Measurements from ENCODE around the gene SRF. TPM values are rescaled to one million over a fixed set of nuclear protein-coding genes. Genes with fewer than 3 reads are reported as not detected.

SRF gene
- total RNA-seq, 1 experiment from 2014 or later, result 31.3 TPM

DNA sequence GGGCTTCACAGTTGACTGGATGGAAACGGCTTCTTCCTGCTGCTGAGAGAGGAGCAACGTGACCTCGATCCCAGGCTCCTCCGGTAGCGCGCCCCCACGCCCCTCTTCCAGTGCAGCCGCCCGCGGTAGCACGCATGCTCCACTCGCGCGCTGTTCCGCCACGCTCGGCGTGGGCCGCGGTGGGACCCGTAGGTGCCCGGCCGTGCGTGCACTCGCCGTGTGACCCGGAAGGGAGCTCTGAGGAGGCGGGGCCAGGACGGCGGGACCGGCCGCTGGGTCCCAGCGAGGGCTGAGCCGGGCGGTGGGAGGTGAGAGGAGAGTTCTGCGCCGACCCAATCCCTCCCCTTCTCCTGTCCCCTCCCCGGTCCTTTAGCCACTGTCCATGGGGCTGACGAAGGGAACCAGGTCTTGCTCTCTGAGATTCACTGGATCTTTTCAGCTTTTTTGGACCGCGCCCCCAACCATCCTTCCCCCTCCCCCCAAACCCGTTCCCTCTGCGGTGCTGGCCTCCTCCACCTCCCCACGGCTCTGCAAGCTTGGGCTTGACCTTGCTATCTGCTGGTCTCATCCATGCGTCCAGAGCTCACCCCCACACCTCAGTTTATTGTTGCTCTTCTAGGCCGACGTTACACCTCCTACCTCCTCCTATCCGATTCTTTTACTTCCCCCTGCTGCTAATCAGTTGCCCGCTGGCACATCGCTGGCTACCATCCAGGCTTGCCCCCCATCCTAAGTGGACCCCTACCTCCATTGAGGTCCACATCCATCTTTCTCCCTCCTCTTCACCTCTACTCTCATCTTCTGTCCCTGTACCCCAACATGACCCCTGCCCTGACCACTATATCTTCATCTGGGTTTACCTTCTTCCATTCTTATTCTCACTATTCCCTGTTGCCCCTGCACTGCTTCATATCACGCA lies 11.1 kb downstream of the SRF start, which contains the start of gene CUL9:
Gene CUL9 (plus strand): TSS at position 255 of the 919 bp plus-strand sequence. CDS start 2,115 bp downstream, outside the sequence.
- Mint-ChIP-seq H3K27ac (ENCODE audit: unreplicated experiment) (peak within 1 kb of the TSS; percentile 33), H3K9me3 (ENCODE audit: unreplicated experiment) (no peaks in the 10 kb centered on the region), H3K36me3 (ENCODE audit: insufficient read depth, unreplicated experiment) (peaks cover 17% of the 10 kb centered on the region), H3K4me1 (ENCODE audit: low read depth, unreplicated experiment) (peaks cover 14% of the 10 kb centered on the region), H3K27me3 (ENCODE audit: insufficient read depth, unreplicated experiment) (no peaks in the 10 kb centered on the region), H3K4me3 (ENCODE audit: unreplicated experiment) (peak within 1 kb of the TSS; percentile 91)
- no peaks in the 10 kb centered on the region for H3K27me3 ChIP-seq (replicated peaks; ENCODE audit: control insufficient read depth, insufficient read depth, low read length)
- H3K9me3 ChIP-seq, result no peaks in the 10 kb centered on the region
- DNase-seq, result peak; percentile 71 to 83
- ChIA-PET POLR2A (interaction anchor here (0.5 to 1.0 kb wide), 9 partner anchors 8 to 295 kb away, joined by 3 to 8 read pairs (median 3); partner anchors contain the start of genes DNPH1, KLC4, MRPL2 and PTK7), CTCF (interaction anchor here (0.6 to 1.0 kb wide), 4 partner anchors 10 to 196 kb away, joined by 3 to 6 read pairs (median 4); partner anchors contain the start of gene DNPH1)
- BruUV-seq (replicated peaks), result no TSS peak
- H3K36me3 ChIP-seq (ENCODE audit: control insufficient read depth, insufficient read depth, low read length), result peaks cover 3% of the 10 kb centered on the region
- TF ChIP-seq, protein P1, sequence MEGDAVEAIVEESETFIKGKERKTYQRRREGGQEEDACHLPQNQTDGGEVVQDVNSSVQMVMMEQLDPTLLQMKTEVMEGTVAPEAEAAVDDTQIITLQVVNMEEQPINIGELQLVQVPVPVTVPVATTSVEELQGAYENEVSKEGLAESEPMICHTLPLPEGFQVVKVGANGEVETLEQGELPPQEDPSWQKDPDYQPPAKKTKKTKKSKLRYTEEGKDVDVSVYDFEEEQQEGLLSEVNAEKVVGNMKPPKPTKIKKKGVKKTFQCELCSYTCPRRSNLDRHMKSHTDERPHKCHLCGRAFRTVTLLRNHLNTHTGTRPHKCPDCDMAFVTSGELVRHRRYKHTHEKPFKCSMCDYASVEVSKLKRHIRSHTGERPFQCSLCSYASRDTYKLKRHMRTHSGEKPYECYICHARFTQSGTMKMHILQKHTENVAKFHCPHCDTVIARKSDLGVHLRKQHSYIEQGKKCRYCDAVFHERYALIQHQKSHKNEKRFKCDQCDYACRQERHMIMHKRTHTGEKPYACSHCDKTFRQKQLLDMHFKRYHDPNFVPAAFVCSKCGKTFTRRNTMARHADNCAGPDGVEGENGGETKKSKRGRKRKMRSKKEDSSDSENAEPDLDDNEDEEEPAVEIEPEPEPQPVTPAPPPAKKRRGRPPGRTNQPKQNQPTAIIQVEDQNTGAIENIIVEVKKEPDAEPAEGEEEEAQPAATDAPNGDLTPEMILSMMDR (IDR thresholded peaks at IDR 0.05; ENCODE audit: insufficient read depth in 1 of 2, low read depth in 1 of 2, low read length in 1 of 2, severe bottlenecking in 1 of 2, unreplicated experiment in 1 of 2), result no peak
- peak within 1 kb of the TSS; percentile 61 for H3K4me3 ChIP-seq (ENCODE audit: low read depth, low read length)
- intact Hi-C loops (cut with micrococcal nuclease; ENCODE audit: unreplicated experiment), result no loop called here
- no peaks in the 10 kb centered on the region for H3K4me1 ChIP-seq

DNA sequence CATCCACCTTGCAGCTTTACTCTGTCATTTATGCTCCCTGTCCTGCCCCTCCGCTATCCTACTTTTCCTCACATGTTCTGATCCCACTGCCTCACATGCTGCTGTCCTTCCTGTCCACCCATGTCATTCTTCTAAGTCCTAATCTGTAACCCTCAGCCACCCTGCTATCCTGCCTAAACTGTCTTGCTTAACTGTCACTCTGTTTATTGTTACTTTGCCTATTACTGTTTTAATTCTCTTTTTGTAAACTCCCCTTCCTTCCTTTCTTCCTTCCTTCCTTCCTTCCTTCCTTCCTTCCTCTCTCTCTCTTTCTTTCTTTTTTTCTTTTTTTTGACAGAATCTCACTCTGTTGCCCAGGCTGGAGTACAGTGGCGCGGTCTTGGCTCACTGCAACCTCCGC lies 12.4 kb downstream of the SRF start:
- TF ChIP-seq, protein P1 (IDR thresholded peaks at IDR 0.05; ENCODE audit: insufficient read depth in 1 of 2, low read depth in 1 of 2, low read length in 1 of 2, severe bottlenecking in 1 of 2, unreplicated experiment in 1 of 2), result no peak
- Mint-ChIP-seq H3K27ac (ENCODE audit: unreplicated experiment) (no peak overlapping the region), H3K27me3 (ENCODE audit: insufficient read depth, unreplicated experiment) (no peaks in the 10 kb centered on the region), H3K36me3 (ENCODE audit: insufficient read depth, unreplicated experiment) (peaks cover 7% of the 10 kb centered on the region), H3K4me1 (ENCODE audit: low read depth, unreplicated experiment) (peaks cover 14% of the 10 kb centered on the region), H3K9me3 (ENCODE audit: unreplicated experiment) (no peaks in the 10 kb centered on the region), H3K4me3 (ENCODE audit: unreplicated experiment) (peak overlapping the region; percentile 91)
- CTCF ChIA-PET, result no interaction called here
- no TSS peak for BruUV-seq (replicated peaks)
- no peak overlapping the region for H3K4me3 ChIP-seq (ENCODE audit: low read depth, low read length)
- H3K27me3 ChIP-seq (replicated peaks; ENCODE audit: control insufficient read depth, insufficient read depth, low read length), result no peaks in the 10 kb centered on the region
- no peaks in the 10 kb centered on the region for H3K4me1 ChIP-seq
- POLR2A ChIA-PET, result no interaction called here
- no peak for DNase-seq
- intact Hi-C loops (cut with micrococcal nuclease; ENCODE audit: unreplicated experiment), result no loop called here
- no peaks in the 10 kb centered on the region for H3K9me3 ChIP-seq
- peaks cover 3% of the 10 kb centered on the region for H3K36me3 ChIP-seq (ENCODE audit: control insufficient read depth, insufficient read depth, low read length)

DNA sequence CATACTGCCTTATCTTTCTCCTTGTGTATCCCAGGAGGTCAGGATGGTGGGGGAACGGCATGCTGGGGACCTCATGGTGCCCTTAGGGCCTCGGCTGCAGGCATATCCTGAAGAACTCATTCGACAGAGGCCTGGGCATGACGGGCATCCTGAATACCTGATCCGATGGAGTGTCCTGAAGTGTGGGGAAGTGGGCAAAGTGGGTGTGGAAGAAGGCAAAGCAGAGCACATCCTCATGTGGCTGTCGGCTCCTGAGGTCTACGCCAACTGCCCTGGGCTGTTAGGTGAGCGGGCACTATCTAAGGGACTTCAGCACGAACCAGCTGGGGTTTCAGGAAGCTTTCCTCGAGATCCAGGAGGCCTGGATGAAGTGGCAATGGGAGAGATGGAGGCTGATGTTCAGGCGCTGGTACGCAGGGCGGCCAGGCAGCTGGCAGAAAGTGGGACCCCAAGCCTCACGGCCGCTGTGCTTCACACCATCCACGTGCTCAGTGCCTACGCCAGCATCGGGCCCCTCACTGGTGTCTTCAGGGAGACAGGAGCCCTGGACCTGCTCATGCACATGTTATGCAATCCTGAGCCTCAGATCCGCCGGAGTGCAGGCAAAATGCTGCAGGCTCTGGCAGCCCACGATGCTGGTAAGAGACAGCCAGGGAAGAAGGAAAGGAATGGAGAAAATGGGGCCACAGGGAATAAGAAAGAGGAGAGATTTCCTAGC lies 13.4 kb downstream of the SRF start:
- H3K36me3 ChIP-seq (ENCODE audit: control insufficient read depth, insufficient read depth, low read length), result peaks cover under 1% of the 10 kb centered on the region; the same call in 1 of the 2 replicates
- H3K9me3 ChIP-seq, result no peaks in the 10 kb centered on the region
- ChIA-PET POLR2A (no interaction called here), CTCF (no interaction called here)
- BruUV-seq (replicated peaks), result no TSS peak
- no peak overlapping the region for H3K4me3 ChIP-seq (ENCODE audit: low read depth, low read length)
- peaks cover 6% of the 10 kb centered on the region for H3K36me3 Mint-ChIP-seq (ENCODE audit: insufficient read depth, unreplicated experiment)
- no peak overlapping the region for H3K4me3 Mint-ChIP-seq (ENCODE audit: unreplicated experiment)
- H3K9me3 Mint-ChIP-seq (ENCODE audit: unreplicated experiment), result no peaks in the 10 kb centered on the region
- H3K27me3 ChIP-seq (replicated peaks; ENCODE audit: control insufficient read depth, insufficient read depth, low read length), result no peaks in the 10 kb centered on the region
- H3K27ac Mint-ChIP-seq (ENCODE audit: unreplicated experiment), result no peak overlapping the region
- H3K27me3 Mint-ChIP-seq (ENCODE audit: insufficient read depth, unreplicated experiment), result no peaks in the 10 kb centered on the region
- peaks cover 14% of the 10 kb centered on the region for H3K4me1 Mint-ChIP-seq (ENCODE audit: low read depth, unreplicated experiment)
- no peak for DNase-seq
- TF ChIP-seq, protein P1 (IDR thresholded peaks at IDR 0.05; ENCODE audit: insufficient read depth in 1 of 2, low read depth in 1 of 2, low read length in 1 of 2, severe bottlenecking in 1 of 2, unreplicated experiment in 1 of 2), result no peak
- intact Hi-C loops (cut with micrococcal nuclease; ENCODE audit: unreplicated experiment), result no loop called here
- no peaks in the 10 kb centered on the region for H3K4me1 ChIP-seq

Data from Caco-2 (cell line).